ENCODE data around the gene GLRB. TPM values are rescaled to one million over a fixed set of nuclear protein-coding genes. Genes with fewer than 3 reads are reported as not detected.
"Not testable (repeated sequence)": the region's sequence is repeated elsewhere in the genome, so short reads cannot be mapped to it uniquely, and the experiment has no call there.

Gene GLRB
- total RNA-seq = not detected

DNA sequence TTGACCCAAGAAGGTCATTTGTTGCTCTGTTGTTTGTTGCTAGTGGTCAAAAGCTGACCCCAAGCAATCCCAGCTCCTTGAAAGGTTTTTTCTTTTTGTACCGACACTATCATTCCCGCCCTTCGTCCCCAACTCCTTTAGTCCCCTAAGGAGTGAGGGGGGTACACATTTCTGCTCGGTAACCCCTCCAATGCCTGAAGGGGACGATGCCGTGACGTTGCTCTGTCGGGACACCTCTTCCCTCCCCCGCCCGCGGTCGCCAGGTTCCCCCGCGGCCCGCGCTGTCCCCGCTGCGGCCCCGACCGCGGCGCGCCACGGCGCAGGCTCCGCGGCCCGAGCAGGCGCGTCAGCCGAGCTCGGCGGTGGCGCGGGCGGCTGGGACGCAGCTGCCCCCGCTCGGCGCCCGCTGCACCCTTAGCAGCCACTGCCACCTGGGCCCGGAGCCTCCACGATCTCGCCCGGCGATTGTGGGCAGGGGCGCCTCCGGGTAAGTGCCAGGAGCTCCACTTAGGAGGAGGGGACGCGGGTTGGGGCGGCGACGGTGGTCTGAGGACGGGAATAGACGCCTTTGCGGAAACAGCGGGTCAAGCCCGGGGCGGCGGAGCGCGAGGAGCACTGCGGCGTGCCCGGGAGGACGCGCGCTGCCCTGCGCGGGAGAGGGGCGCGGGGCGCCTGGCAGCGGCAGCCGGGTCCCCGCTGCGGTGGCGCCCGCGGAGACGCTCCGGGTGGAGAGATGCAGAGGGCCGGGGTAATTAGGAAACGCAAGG is at the start of gene GLRB:
Gene GLRB, plus strand, starts transcription at position 340 of the 767 bp plus-strand sequence. CDS start 1,875 bp downstream, outside the sequence.
- ATAC-seq = no peak

DNA sequence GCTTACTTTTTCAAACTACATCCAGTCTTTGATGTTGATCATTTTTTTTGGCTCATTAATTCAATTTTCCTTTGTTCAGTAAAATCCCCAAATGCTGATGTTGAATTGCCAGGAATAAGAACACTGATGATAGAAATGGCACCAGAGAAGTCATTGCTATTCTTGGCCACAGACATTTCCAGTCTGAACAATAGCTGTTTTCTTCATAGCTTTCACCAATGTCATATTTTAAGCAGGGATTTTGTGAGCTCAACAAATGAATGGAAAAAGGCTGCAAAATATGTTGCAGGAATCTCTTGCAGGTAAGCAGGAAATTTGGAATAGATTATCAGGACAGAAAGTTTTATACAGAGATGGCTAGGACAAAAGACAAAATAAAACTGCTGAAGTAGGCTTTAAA is 40.5 kb upstream of the GLRB start:
- ATAC-seq = no peak

DNA sequence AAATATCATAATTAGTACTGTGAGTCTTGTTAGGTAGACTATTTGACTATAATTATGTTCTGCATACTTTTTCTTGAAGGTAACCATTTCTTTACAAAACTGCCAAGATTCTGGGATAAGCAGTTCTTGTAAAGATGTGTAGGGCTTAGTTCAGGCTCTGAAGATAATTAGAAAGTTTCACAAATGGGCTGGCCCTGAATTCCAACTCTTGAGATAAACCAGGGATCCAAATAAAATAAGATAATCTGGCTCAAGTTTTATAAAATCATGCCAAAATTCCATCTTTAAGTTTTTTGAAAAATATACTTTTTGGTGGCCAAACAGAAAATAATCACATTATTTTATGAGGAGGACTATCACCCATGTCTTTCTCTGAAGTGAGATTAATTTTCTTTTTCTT is 35.5 kb upstream of the GLRB start:
- no peak for ATAC-seq

DNA sequence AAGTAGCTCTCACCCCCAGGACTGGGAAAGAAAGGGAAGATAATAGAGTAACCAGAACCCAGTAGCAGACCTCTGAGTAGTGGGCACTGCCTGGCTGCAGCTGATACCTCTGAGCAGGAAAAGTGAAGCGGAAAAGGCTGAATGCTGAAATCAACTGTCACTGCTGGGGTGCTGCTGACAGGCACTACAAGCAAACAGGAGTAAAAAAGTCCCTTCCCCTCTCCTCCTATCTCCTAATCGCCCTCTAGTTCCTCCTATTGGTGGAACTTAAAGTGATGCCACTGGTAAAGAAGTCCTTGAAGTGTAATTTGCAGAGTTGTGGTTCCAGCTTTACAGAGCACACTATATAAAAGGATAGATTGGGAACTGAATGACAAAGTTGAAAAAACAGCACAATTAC is 32.8 kb upstream of the GLRB start:
- no peak for ATAC-seq

DNA sequence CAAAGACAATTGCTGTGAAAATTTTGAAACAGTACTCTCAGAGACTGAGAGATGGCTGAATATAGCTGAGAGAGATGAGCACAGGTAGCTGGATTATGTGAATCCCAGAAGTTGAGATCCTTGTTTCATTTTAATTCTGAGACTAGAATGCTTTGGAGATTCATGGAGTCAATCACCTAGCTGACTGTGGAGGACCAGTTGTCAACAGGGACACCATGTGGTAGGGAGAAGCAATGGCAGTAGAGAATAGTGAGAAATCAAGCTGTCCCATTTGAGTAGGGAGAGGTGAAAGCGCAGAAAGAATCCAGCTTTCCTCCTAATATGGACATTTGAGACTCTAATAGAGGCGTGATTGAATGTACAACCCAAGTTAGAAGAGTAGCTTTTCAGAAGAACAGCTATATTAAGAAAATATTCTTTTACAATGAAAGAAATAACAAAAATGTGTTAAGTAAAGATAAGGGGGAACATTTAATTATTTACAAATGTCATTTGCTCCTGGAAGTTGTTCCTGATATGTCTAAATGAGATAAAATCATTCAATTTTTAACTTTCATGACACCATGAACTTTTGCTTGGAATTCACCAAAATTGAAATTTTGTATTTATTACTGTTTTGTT is 30.3 kb upstream of the GLRB start:
- ATAC-seq = peak; percentile 79

DNA sequence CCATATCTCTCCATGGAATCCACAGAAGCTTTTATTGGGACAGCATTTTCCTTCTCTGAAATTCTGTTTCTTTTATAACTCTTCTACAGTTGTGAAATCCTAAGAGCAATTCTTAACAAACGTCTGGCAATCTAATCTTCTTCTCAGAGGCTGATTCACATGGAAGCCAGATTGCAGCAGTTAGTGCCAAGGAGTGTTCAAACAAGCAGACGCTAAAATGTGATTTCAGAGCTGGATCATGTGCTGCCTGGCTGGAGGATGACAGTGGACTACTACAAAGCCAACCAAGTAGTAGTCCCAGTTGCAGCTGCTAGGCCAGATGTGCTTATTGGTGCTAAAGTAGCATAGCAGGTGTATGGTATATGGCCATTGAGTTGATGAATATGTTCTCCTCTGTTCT is 27.7 kb upstream of the GLRB start:
- ATAC-seq = no peak

DNA sequence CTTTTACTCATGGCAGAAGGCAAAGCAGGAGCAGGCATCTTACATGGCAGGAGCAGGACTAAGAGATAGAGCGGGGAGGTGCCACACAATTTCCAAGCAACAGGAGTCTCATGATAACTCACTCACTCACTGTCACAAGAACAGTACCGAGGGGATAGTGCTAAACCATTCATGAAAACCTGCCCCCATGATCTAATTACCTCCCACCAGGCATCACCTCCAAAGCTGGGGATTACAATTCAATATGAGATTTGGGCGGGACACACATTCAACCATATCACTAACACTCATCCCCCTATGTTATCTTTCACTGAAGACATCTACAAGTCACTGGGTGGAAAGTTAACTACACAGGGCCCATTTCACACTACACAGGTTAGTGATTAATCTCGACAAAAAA is 25.4 kb upstream of the GLRB start:
- ATAC-seq = no peak

DNA sequence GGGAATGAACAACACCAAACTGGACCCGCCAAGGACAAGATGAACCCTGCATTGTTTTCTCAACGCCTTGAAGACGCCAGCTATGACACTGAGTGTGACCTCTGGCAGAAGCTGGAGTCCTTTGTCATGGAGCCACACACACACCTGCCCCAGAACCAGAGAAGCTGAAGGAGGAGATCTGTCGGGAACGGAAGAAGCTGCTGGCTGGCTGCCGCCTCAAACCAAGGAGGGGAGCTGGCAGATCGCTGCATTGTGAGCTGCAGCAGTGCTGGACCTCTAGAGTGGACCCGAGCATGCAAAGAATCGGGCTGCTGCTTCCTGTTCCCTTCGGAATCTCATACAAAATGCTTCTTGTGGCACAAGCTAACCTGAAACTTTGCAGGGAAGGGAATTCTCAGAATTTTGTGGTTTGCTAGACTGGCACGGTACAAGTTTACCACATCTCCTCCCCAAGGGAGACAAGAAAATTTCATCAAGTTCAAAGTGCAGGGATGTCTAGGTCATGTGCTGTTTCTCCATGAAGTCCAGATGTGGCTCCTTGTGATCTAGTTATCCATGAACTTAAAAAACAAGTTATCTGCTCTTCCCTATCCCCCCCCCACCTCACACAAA is 23.4 kb upstream of the GLRB start:
- no peak for ATAC-seq

DNA sequence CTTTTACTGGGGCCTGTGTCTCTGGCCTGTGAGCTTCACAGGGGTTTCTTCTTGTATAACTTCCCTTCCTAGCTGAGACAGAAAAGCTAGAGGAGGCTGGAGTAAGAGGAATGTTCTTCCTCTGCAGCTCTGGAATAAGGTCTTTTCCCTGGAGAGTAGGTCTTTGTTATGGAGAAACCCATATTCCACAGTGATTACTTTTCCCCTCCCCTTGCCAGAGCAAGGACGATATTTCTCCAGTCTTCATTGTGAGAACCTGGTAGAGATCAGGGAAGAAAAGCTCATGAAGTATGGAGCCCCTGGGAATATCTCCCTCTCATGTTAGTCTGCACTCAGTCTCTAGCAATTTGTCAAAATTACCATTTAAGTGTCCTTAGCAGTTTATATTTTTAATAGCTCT is 18.7 kb upstream of the GLRB start:
- no peak for ATAC-seq

DNA sequence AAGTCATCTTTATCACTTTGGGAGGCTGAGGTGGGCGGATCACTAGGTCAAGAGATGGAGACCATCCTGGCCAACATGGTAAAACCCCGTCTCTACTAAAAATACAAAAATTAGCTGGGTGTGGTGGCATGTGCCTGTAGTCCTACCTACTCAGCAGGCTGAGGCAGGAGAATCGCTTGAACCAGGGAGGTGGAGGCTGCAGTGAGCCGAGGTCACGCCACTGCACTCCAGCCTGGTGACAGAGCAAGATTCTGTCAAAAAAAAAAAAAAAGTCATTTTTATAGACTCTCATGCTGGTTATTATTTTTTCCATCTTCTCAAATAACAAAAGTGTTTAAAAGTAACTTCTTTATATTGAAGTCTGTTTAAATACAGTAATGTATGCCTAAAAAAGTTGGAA is 17.1 kb upstream of the GLRB start:
- ATAC-seq = not testable (repeated sequence)

DNA sequence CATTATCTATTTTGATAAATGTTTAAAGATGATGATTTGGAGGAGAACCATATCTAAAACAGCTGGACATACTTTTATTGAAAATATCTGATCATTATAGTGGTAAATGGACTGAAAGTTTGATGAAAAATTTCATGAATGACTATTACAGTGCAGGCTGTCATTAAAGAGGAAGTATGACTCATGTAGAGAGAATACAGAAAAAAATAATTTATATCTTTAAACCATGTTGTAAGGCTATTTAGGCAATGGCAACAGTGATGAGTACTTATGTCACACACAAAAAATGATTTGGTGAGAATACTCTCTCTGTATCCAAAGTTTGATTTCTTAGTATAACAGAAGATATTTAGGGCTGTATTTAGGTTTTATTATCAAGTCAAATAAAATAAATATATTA is 3.9 kb upstream of the GLRB start:
- ATAC-seq = no peak

DNA sequence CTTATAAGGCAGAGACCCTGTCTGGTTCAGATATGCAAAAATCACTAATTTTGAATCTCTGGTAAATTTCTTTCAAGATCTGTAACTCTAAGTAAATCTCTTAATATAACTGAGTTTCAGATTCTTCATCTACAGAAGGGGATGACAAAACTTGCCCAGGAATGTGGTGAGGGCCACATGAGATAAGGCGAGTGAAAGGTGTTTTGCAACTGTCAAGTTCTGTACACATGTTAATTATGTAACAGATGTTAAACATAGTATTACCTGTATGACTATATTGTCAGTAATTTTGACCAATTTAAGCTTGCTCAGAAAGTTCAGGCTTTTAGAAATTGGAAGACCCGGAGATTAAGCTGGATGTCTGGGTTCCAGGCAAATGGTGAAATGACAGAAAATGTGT is 549 bp upstream of the GLRB start:
- ATAC-seq = no peak

DNA sequence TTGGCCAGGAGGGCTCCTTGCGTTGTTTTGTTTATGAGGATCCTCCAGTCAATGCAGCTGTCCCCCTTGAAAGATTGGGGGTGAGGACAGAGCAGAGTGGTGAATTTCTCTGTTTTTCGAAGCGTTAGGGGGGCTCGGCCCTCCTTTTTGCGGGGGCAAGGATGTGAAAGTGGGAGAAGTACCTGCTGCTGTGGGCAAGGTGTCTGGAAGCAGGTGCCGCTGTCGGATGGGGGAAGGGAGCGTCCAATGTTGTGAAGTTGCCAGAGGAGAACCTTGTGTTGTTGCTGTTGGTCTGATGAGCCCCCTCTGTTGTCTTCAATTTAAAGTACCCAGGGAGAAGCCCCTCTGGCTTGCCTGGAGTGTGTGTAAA is 613 bp downstream of the GLRB start:
- no peak for ATAC-seq

DNA sequence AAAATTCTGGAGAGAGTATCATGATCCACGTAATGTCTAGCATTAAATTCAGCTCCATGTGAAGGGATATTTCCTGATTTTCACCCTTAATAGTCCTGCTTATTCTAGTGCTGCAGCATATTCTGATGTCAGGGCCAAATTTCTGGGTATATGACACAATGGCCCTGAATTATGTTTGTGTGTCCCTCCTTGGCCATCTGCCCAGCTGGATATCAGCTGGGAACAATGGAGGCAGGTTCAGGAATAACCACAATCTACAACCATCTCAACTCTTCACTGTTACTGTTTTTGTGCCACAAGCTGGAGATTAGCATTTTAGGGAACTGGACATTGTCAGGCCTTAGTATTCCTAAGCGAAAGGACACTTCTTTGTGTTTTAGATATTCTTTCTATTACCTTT is 3.5 kb downstream of the GLRB start:
- no peak for ATAC-seq

DNA sequence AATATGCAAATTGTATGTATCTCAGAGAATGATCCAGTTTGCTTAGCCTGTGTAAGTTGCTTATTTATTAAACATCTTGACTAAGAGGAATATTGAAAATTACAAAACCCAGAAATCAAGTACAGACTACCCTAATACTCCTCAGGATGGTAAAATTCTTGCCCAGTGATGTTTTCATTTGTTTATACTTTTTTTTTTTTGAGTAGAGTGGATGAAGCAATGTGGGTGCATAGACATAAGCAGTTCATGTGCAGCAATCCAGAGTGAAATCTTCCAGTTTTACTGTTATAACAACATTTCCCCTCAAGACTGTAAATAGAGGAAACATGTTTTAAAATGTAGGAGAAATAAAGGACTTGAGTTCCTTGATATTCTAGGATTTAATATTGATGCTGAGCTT is 4.7 kb downstream of the GLRB start:
- ATAC-seq = no peak

DNA sequence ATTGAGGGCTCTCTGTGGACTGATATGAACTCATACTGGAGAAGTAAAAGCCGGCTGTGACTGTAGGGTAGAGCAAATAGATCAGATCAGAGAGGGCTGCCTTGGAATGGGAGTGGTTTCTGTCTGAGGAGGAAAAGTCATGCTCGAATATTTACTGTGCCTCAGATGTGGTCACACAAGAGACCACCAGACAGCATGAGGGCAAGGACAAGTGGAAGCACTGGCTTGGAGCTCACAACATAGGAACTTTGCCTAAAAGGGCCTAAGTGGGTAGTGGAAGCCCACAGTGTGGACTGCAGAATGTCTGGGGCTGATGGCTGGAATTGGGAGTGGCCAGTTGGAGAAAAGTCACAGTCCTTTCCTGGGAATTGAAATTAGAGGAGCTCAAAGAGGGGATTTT is 19.8 kb downstream of the GLRB start:
- no peak for ATAC-seq

DNA sequence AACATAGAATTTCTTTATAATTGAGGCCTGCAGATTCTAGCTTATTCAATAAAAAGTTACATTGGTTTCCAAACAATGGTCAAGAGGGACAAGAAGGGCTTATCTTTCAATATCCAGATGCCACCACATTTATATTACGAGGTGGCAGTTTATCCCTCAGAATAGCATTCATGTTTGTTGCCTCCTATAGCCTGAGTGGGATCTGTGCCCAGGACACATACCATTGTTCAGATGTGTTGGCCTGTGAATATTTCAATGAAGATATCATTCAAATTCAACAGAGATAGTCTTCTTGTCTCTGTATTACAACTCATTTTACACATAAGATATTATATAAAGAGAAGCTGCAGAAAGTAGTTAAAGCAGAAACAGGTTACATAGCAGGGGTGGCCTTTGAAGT is 20.5 kb downstream of the GLRB start:
- ATAC-seq = no peak

DNA sequence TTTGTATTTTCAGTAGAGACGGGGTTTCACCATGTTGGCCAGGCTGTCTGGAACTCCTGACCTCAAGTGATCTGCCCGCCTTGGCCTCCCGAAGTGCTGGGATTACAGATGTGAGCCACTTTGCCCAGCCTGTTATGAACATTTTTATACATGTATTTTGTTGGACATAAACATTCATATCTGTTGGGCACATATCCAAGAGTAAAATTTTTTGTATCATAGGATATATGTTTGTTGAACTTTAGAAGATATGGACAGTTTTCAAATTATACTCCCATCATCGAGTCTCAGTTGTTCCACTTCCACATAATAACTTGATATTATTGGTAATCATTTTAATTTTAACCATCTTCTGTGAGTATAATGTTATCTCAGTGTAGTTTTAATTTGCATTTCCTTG is 23.6 kb downstream of the GLRB start:
- no peak for ATAC-seq

DNA sequence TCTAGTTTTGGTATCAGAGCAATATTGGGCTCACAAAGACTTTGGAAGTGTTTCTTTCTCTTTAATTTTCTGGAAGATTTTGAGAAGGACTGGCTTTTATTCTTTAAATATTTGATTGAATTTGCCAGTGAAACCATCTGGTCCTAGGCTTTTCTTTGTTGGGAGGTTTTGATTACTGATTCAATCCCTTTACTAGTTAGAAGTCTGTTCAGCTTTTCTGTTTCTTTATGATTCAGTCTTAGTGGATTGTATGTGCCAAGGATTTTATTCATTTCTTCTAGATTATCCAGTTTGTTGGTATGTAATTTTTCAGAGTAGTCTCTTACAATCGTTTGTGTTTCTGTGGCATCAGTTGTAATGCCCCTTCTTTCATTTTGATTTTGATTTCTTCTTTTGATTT is 28.6 kb downstream of the GLRB start:
- no peak for ATAC-seq

DNA sequence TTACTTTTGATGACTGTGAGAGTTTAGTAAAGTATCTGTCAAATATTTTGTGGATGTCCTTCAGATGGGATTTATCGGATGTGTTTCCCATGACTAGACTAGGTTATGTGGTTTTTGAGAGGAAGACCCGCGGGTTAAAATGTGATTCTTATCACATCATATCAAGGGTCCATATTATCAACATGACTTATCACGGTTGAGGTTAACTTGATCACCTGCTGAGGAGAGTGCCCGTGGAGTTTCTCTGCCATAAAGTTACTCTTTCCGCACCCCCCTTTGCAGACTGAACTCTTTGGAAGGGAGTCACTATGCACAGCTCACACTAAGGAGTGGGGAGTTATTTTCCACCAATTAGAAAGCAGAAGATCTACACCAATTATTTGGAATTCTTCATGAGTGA is 38.7 kb downstream of the GLRB start:
- no peak for ATAC-seq

DNA sequence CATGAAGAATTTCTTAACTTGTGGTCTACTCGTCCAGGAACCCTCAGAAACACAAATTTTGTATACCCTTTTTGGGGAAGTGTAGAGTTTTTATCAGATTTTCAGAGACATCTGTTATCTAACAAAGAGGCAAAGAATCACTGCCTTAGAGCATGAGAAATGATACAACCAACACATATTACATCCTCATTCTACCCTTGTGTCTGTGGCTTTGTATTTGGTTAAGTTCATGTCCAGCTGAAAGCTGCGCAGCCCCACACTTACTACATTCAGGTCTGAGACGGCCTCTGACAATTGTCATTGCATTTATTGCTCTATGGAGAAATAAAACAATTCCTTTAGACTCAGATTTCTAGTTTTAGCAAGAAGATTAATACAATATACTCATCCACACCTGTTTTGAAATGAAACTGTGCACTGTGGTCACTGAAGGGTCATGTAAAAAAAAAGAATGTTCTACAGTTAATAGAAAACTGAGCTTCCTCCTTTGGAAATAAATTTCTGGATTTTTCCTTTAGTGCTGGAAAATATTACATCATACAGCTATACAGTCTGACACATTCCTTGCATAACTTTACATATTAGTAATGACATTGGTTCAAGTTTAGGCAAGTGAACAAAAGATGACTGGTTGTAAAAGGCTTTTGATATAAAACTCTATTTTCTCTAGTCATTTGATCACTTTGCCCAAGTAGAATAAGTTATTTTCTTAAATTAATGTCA is 39.8 kb downstream of the GLRB start:
- ATAC-seq = peak; percentile 66

DNA sequence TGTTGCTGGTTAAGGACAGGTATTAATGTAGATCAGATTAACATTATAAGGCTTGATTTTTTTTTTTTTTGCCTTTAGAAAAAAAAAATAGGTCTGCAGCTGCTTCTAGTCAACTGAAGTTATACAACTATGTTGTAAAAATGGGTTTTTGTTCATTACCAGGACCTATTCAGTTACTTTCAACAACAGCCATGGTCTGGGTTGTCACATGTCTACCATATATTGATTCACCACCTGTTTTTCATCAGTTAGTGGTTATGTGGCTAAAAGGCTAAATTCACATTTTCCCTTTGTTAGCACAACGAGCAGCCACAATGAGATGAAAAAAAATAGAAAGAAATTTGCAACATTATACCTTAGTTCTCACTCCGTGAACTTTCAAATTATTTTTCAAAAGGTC is 45.5 kb downstream of the GLRB start:
- no peak for ATAC-seq

DNA sequence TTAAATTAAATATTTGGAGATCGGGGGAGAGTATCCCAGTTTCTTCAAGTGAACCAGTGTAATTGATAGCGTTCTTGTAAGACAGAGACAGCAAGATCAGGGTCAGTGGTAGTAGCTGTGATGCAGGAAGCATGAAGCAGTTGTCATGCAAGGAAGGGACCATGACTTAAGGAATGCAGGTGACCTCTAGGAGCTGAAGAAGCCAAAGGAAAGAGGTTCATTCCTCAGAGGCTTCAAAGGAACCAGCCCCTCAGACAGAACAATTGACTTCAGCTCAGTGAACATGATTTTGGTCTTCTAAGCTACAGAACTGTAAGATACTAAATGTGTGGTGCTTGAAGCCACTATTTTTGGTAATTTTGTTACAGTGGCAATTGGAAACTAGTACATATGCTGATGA is 51.6 kb downstream of the GLRB start:
- no peak for ATAC-seq

DNA sequence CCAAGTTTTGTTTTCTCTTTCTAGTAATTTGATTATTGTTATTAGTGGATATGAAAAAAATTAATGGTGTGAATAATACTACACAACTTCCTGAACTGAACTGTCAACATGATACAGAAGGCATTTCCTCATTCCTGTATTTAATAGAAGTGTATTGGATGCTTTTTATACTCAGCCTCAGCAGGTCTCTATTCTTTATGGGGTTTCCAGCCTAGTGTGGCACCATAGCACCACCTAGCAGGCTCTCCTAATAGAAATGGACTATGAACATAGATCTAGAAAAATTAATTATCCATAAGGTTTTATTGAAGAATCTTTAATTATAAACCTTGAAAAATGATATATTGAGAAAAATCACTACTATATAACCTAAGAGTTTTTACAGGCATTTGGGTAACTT is 52.4 kb downstream of the GLRB start:
- no peak for ATAC-seq
